GM12878 (cell line): Measurements from ENCODE around the gene ATP5F1D. TPM values are rescaled to one million over a fixed set of nuclear protein-coding genes. Genes with fewer than 3 reads are reported as not detected.

Experiments
- CREM ChIP-seq: IDR thresholded peaks from 2 replicates; pipeline ENCODE4 v1.6.1; 2014; ENCODE audit warnings: antibody characterized with exemption, low read depth
- EGR1 ChIP-seq, 2 experiments: IDR thresholded peaks; 1 replicate in 1 of 2; 2 replicates in 1 of 2; pipeline ENCODE4 v1.6.1; 2011 to 2012; ENCODE audit warnings: low read depth in 2 of 2, low read length in 2 of 2, borderline replicate concordance in 1 of 2, mild to moderate bottlenecking in 1 of 2, moderate library complexity in 1 of 2
- HDAC2 ChIP-seq: fragments of 200-600 bp; sonication (generic); IDR thresholded peaks from 2 replicates; pipeline ENCODE4 v1.6.1; 2017
- NKRF ChIP-seq: fragments of 450-650 bp; conservative IDR thresholded peaks from 2 replicates; pipeline ENCODE4 v1.6.1; 2017; ENCODE audit warnings: mild to moderate bottlenecking, moderate library complexity
- NR2C2 ChIP-seq: IDR thresholded peaks from 2 replicates; pipeline ENCODE4 v1.6.1; 2011; ENCODE audit warnings: borderline replicate concordance, low read depth; ENCODE audit not compliant: control insufficient read depth, insufficient read length
- NRF1 ChIP-seq: conservative IDR thresholded peaks from 2 replicates; pipeline ENCODE4 v1.6.1; 2011; ENCODE audit warnings: mild to moderate bottlenecking, low read depth, low read length, improper control_type of control experiment
- SMC3 ChIP-seq: IDR thresholded peaks from 2 replicates; pipeline ENCODE4 v1.6.1; 2011; ENCODE audit warnings: low read length, improper control_type of control experiment, borderline replicate concordance
- SP1 ChIP-seq: IDR thresholded peaks from one replicate; pipeline ENCODE4 v1.6.1; 2011; ENCODE audit warnings: low read depth, low read length
- TARDBP ChIP-seq: IDR thresholded peaks from 2 replicates; pipeline ENCODE4 v1.6.1; 2016; ENCODE audit warnings: borderline replicate concordance
- ZSCAN29 ChIP-seq: fragments of 450-650 bp; IDR thresholded peaks from 2 replicates; pipeline ENCODE4 v1.6.1; 2017; ENCODE audit warnings: mild to moderate bottlenecking, moderate library complexity
- polyA plus RNA-seq, 11 experiments: library from polyadenylated mRNA; depleted of rRNA in 4 of 11; unstranded in 6 of 11; stranded (reverse) in 5 of 11; fragments of >200 nt; fragmentation: Nextera tagmentation in 4 of 11; fragmentation: Illumina TruSeq in 1 of 11; extraction: Ambion mirVana in 4 of 11; extraction: Trizol in 1 of 11; gene quantifications; 1 replicate in 1 of 11; 2 replicates in 10 of 11; pipeline versions ENCODE4 v1.2.1 to v1.2.3, GENCODE V29; 2011 to 2016; ENCODE audit warnings: inconsistent platforms in 2 of 11, missing spikeins in 2 of 11, low read depth in 1 of 11
- total RNA-seq, 4 experiments: library from RNA; depleted of rRNA in 3 of 4; stranded (reverse); fragments of >200 nt in 3 of 4; fragmentation: Illumina TruSeq in 1 of 4; extraction: Trizol in 1 of 4; gene quantifications; 2 replicates each; pipeline versions ENCODE4 v1.2.1 to v1.2.3, GENCODE V29; 2013 to 2021
- TF ChIP-seq, protein P1 (sequence below): IDR thresholded peaks from 2 replicates; pipeline ENCODE4 v1.6.1; 2012; ENCODE audit warnings: low read length, inconsistent platforms
- TF ChIP-seq, protein P2 (sequence below): IDR thresholded peaks from 2 replicates; pipeline ENCODE4 v1.6.1; 2012; ENCODE audit warnings: low read depth, low read length, improper control_type of control experiment

ATP5F1D gene
- total and polyA plus RNA-seq, 10 of the 15 experiments (the other 5 are each of a cell fraction or from before 2014, with no cell fraction given), result 7.2 to 357 (median 49.5) TPM

DNA sequence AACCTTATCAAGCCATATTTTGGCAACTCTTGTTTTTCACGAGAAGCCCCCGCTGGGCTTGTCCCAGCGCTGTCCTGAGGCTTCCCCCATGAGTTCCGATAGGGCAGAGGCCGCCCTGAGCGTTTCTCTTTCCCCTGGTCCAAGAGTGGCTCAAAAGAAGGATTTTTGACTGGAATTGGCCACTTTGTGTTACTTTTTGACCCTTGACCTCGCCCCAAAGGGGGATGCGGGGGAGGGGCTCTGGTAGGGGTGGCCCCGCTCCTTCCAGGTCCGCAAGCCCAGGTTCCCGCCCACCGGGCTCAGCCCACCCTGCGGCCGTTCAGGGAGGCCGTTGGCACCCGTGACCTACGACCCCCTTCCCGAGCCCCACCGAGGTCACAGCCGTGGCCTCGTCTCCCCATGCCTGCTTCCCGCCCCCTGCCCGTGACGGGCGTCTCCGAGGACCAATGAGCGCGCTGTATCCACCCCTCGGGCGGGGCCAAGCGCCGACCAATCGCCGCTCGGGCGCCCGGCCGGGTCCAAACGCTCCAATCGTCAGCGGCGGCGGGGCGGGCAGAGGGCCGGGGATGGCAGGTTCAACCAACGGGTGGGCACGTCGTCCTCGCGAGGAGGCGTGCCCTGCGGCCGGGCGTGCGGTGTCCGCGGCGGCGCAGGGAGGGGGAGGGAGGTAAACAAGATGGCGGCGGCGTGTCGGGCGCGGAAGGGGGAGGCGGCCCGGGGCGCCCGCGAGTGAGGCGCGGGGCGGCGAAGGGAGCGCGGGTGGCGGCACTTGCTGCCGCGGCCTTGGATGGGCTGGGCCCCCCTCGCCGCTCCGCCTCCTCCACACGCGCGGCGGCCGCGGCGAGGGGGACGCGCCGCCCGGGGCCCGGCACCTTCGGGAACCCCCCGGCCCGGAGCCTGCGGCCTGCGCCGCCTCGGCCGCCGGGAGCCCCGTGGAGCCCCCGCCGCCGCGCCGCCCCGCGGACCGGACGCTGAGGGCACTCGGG lies 36.1 kb upstream of the ATP5F1D start, which contains the start of gene STK11 (continued):
- TF ChIP-seq, protein P1, sequence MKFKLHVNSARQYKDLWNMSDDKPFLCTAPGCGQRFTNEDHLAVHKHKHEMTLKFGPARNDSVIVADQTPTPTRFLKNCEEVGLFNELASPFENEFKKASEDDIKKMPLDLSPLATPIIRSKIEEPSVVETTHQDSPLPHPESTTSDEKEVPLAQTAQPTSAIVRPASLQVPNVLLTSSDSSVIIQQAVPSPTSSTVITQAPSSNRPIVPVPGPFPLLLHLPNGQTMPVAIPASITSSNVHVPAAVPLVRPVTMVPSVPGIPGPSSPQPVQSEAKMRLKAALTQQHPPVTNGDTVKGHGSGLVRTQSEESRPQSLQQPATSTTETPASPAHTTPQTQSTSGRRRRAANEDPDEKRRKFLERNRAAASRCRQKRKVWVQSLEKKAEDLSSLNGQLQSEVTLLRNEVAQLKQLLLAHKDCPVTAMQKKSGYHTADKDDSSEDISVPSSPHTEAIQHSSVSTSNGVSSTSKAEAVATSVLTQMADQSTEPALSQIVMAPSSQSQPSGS, result no peak
- TF ChIP-seq TARDBP, result no peak
- TF ChIP-seq HDAC2, result no peak
- peak; percentile 75 for TF ChIP-seq NR2C2
- TF ChIP-seq CREM, result 0 out of 2 replicates have a peak, but pooled peaks have one; percentile 35
- 0 out of 2 replicates have a peak, but pooled peaks have one; percentile 39 for TF ChIP-seq ZSCAN29
- TF ChIP-seq NRF1, result no peak; the same call in 1 of the 2 replicates
- TF ChIP-seq EGR1 (IDR thresholded peaks at IDR 0.05; ENCODE audit: borderline replicate concordance in 1 of 2, low read depth in 2 of 2, low read length in 2 of 2), result peak; percentile 73 to 80
- no peak for TF ChIP-seq SMC3
- TF ChIP-seq, protein P2, sequence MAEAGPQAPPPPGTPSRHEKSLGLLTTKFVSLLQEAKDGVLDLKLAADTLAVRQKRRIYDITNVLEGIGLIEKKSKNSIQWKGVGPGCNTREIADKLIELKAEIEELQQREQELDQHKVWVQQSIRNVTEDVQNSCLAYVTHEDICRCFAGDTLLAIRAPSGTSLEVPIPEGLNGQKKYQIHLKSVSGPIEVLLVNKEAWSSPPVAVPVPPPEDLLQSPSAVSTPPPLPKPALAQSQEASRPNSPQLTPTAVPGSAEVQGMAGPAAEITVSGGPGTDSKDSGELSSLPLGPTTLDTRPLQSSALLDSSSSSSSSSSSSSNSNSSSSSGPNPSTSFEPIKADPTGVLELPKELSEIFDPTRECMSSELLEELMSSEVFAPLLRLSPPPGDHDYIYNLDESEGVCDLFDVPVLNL, result peak; percentile 47; the same call in 1 of the 2 replicates
- peak; percentile 97 for TF ChIP-seq SP1
- peak; percentile 76 for TF ChIP-seq NKRF
- TF ChIP-seq, all 136 proteins: peak for 40
